ENCODE data around the gene XYLT1. TPM values are rescaled to one million over a fixed set of nuclear protein-coding genes. Genes with fewer than 3 reads are reported as not detected.

The XYLT1 gene
- total and polyA plus RNA-seq, 9 of the 15 experiments (the other 6 are each of a cell fraction or from before 2014, with no cell fraction given) = 0.03 to 0.09 (median 0.08) TPM; not detected in 6

- TF ChIP-seq SPI1 (IDR thresholded peaks at IDR 0.05; ENCODE audit: borderline replicate concordance, low read depth, low read length) = no peak
- no peak for TF ChIP-seq AFF1 (IDR thresholded peaks at IDR 0.05; ENCODE audit: low read depth in 1 of 2, partially characterized antibody in 2 of 2)
Measured at GRCh38 chr16:17440131-17440530, 30.6 kb downstream of the XYLT1 start (continued).

GRCh38 chr16:17439580-17439979, 31.2 kb downstream of the XYLT1 start:
- peaks cover 3 to 24% of the 10 kb centered on the region in 2 experiments; a peak in 2 of 5 replicates for H3K27me3 ChIP-seq (ENCODE audit: control insufficient read depth in 2 of 2, insufficient read depth in 2 of 2, low read length in 2 of 2)
- CTCF ChIA-PET (ENCODE audit: low intra/inter-chr PET ratio) = no interaction called here
- FAIRE-seq (no peak), ATAC-seq (no peak), DNase-seq (ENCODE audit: extremely low read depth in 1 of 4, low spot score in 3 of 4) (no peak)
- H3K9ac ChIP-seq (ENCODE audit: insufficient read depth in 1 of 2, low read depth in 2 of 2, low read length in 2 of 2) = no peak overlapping the region
- 2% methylated on average over 3 of the region's 3 CpGs for WGBS (ENCODE audit: insufficient coverage, low coverage, missing lambda C conversion rate)
- POLR2A ChIA-PET = no interaction called here
- no peak overlapping the region for H3K4me2 ChIP-seq (ENCODE audit: insufficient read depth, low read length)
- no peaks in the 10 kb centered on the region for H4K20me1 ChIP-seq (replicated peaks; ENCODE audit: control insufficient read depth, insufficient read depth, low read length)
- no peaks in the 10 kb centered on the region for H3K9me1 ChIP-seq (ENCODE audit: control insufficient read depth, insufficient read depth, low read length)
- no TSS peak for BruUV-seq (replicated peaks)
- no peaks in the 10 kb centered on the region for H3K4me1 ChIP-seq (replicated peaks in 1 of 2; ENCODE audit: control insufficient read depth in 2 of 2, insufficient read depth in 2 of 2, low read length in 2 of 2)
- in situ Hi-C loops (cut with MboI) (no loop called here), intact Hi-C loops (cut with micrococcal nuclease) (no loop called here)
- H3K27ac ChIP-seq (ENCODE audit: extremely low read depth, low read depth, low read length) = no peak overlapping the region
- no peaks in the 10 kb centered on the region for H3K36me3 ChIP-seq (ENCODE audit: control insufficient read depth, insufficient read depth, low read length)
- no peak overlapping the region for H2AFZ ChIP-seq (ENCODE audit: low read depth, low read length)
- no peaks in the 10 kb centered on the region for H3K9me3 ChIP-seq (replicated peaks; ENCODE audit: control insufficient read depth, insufficient read depth, low read depth, low read length)
- H3K79me2 ChIP-seq (ENCODE audit: control insufficient read depth, insufficient read depth, low read length) = no peaks in the 10 kb centered on the region
- H3K4me3 ChIP-seq = no peak overlapping the region
- TF ChIP-seq ZNF133 (CRISPR knock-in tag; IDR thresholded peaks at IDR 0.05) (no peak), ZBTB5 (IDR thresholded peaks at IDR 0.05) (no peak), SAP30 (IDR thresholded peaks at IDR 0.05; ENCODE audit: borderline replicate concordance, insufficient read depth, low read depth, low read length, poor library complexity, severe bottlenecking) (no peak), HMGXB4 (CRISPR knock-in tag; IDR thresholded peaks at IDR 0.05) (no peak), GTF2B (IDR thresholded peaks at IDR 0.05; ENCODE audit: extremely low read depth, insufficient read length) (no peak), ZFPM2 (CRISPR knock-in tag; IDR thresholded peaks at IDR 0.05) (no peak), CREB3 (tag; conservative IDR thresholded peaks at IDR 0.05; ENCODE audit: low read depth) (no peak)

All from K562 (cell line).